Liver (tissue), 9 donors: Measurements from ENCODE around the gene HAPLN1. TPM values are rescaled to one million over a fixed set of nuclear protein-coding genes. Genes with fewer than 3 reads are reported as not detected.
"Not testable (repeated sequence)": the region's sequence is repeated elsewhere in the genome, so short reads cannot be mapped to it uniquely, and the experiment has no call there.

Experiments
- DNase-seq: peaks from one replicate; pipeline ENCODE4 v3.0.0-alpha.2; 2017; ENCODE audit warnings: low spot score
- H3K27ac ChIP-seq, 2 donors: one replicate each; pipeline ENCODE4 v1.7.0; 2013; ENCODE audit warnings: inconsistent platforms in 2 of 2, low read length in 2 of 2, control low read depth in 1 of 2, low read depth in 1 of 2, mild to moderate bottlenecking in 1 of 2
- H3K27me3 ChIP-seq, 4 donors: one replicate each; pipeline versions ENCODE4 v1.6.1 to v1.7.0; 2013; ENCODE audit warnings: low read length in 3 of 4, inconsistent platforms in 1 of 4, mild to moderate bottlenecking in 1 of 4, moderate library complexity in 1 of 4; ENCODE audit not compliant: control insufficient read depth in 4 of 4, insufficient read depth in 4 of 4
- H3K36me3 ChIP-seq, 4 donors: one replicate each; pipeline versions ENCODE4 v1.6.1 to v1.7.0; 2013; ENCODE audit warnings: low read length in 3 of 4, mild to moderate bottlenecking in 3 of 4, low read depth in 1 of 4, moderate library complexity in 1 of 4; ENCODE audit not compliant: control insufficient read depth in 4 of 4, insufficient read depth in 3 of 4
- H3K4me1 ChIP-seq, 4 donors: one replicate each; pipeline versions ENCODE4 v1.6.1 to v1.7.0; 2013; ENCODE audit warnings: low read length in 3 of 4, mild to moderate bottlenecking in 3 of 4, moderate library complexity in 1 of 4; ENCODE audit not compliant: control insufficient read depth in 4 of 4, insufficient read depth in 4 of 4
- H3K4me3 ChIP-seq, 3 donors: one replicate each; pipeline versions ENCODE4 v1.6.1 to v1.7.0; 2013; ENCODE audit warnings: low read length in 3 of 3, control low read depth in 1 of 3, low read depth in 1 of 3, mild to moderate bottlenecking in 1 of 3
- H3K9ac ChIP-seq, 2 donors: one replicate each; pipeline ENCODE4 v1.7.0; 2013; ENCODE audit warnings: low read length in 2 of 2, mild to moderate bottlenecking in 2 of 2, moderate library complexity in 2 of 2, control low read depth in 1 of 2, low read depth in 1 of 2
- H3K9me3 ChIP-seq, 4 donors: one replicate each; pipeline versions ENCODE4 v1.6.1 to v1.7.0; 2013; ENCODE audit warnings: low read length in 3 of 4; ENCODE audit not compliant: control insufficient read depth in 4 of 4
- ATF3 ChIP-seq: IDR thresholded peaks from 2 replicates; pipeline ENCODE4 v1.6.1; 2016; ENCODE audit warnings: antibody characterized with exemption
- CTCF ChIP-seq: fragments of 150-350 bp; IDR thresholded peaks from 2 replicates; pipeline ENCODE4 v1.5.1; 2017; ENCODE audit warnings: improper control_type of control experiment, low read depth, low read length; ENCODE audit not compliant: missing input control
- EGR1 ChIP-seq, 2 donors: IDR thresholded peaks; 2 replicates each; pipeline ENCODE4 v1.6.1; 2016 to 2018; ENCODE audit warnings: antibody characterized with exemption in 2 of 2, low read depth in 2 of 2
- FOXA2 ChIP-seq: IDR thresholded peaks from 2 replicates; pipeline ENCODE4 v1.6.1; 2016; ENCODE audit warnings: antibody characterized with exemption
- HNF4G ChIP-seq: IDR thresholded peaks from 2 replicates; pipeline ENCODE4 v1.6.1; 2016; ENCODE audit warnings: antibody characterized with exemption
- JUND ChIP-seq, 2 donors: IDR thresholded peaks; 2 replicates each; pipeline ENCODE4 v1.6.1; 2016; ENCODE audit warnings: antibody characterized with exemption in 2 of 2
- MAX ChIP-seq: IDR thresholded peaks from 2 replicates; pipeline ENCODE4 v1.6.1; 2016; ENCODE audit warnings: antibody characterized with exemption
- NR2F2 ChIP-seq: IDR thresholded peaks from 2 replicates; pipeline ENCODE4 v1.6.1; 2016; ENCODE audit warnings: antibody characterized with exemption
- RXRA ChIP-seq, 2 donors: IDR thresholded peaks; 2 replicates each; pipeline ENCODE4 v1.6.1; 2017 to 2018; ENCODE audit warnings: antibody characterized with exemption in 2 of 2, mild to moderate bottlenecking in 1 of 2
- SP1 ChIP-seq: IDR thresholded peaks from 2 replicates; pipeline ENCODE4 v1.6.1; 2018; ENCODE audit warnings: antibody characterized with exemption, mild to moderate bottlenecking
- TAF1 ChIP-seq: conservative IDR thresholded peaks from 2 replicates; pipeline ENCODE4 v1.6.1; 2016; ENCODE audit warnings: antibody characterized with exemption, mild to moderate bottlenecking
- WGBS: extraction: QIAGEN DNeasy Blood & Tissue Kit; methylation state at CpG from one replicate; pipeline ENCODE4 v1.1.7; 2013; 5-methylcytosine and 5-hydroxymethylcytosine counted together
- polyA plus RNA-seq, 2 donors: library from polyadenylated mRNA; stranded (reverse) in 1 of 2; unstranded in 1 of 2; fragments of 200-250 nt in 1 of 2; fragments of >200 nt in 1 of 2; fragmentation: Nextera tagmentation in 1 of 2; extraction: Ambion mirVana in 1 of 2; gene quantifications; one replicate each; pipeline versions ENCODE4 v1.2.1 to v1.2.3, GENCODE V29; 2013 to 2015
- total RNA-seq, 2 donors: library from RNA; depleted of rRNA; stranded (reverse); fragments of >200 nt; gene quantifications; one replicate each; pipeline ENCODE4 v1.2.3, GENCODE V29; 2014
- donor health status: healthy.
- donor health status: healthy.
- donor health status: healthy.
- donor health status: healthy.
- donor health status: healthy.

HAPLN1 gene
- total and polyA plus RNA-seq, 4 donors, result 0.07 to 1.3 TPM; not detected in 2

GRCh38 chr5:83741571-83741970 lies 20.9 kb upstream of the HAPLN1 start:
- TF ChIP-seq FOXA2 (no peak), MAX (no peak), TAF1 (no peak), NR2F2 (no peak), HNF4G (no peak), CTCF (no peak)

GRCh38 chr5:83740741-83741140 lies 20.1 kb upstream of the HAPLN1 start:
- TF ChIP-seq EGR1 (IDR thresholded peaks at IDR 0.05; ENCODE audit: low read depth in 2 of 2) (no peak), TAF1 (no peak), HNF4G (no peak), ATF3 (no peak), SP1 (no peak), RXRA (IDR thresholded peaks at IDR 0.05) (no peak), MAX (no peak), JUND (IDR thresholded peaks at IDR 0.05) (no peak)
- Histone ChIP-seq H3K9ac (no peak overlapping the region), H3K27me3 (peaks cover 0 to 2% (median 0%) of the 10 kb centered on the region in 4 donors), H3K4me1 (peaks cover 0 to 7% (median 0%) of the 10 kb centered on the region in 4 donors), H3K4me3 (no peak overlapping the region), H3K9me3 (no peaks in the 10 kb centered on the region), H3K36me3 (no peaks in the 10 kb centered on the region), H3K27ac (no peak overlapping the region)
- DNase-seq, result no peak
- 86% methylated on average over 2 of the region's 2 CpGs for WGBS

More at GRCh38 chr5:83741571-83741970, 20.9 kb upstream of the HAPLN1 start:
- WGBS, result 93% methylated on average over 3 of the region's 3 CpGs
- no peak for DNase-seq
- no peak overlapping the region for H3K4me3 ChIP-seq
- H3K9me3 ChIP-seq, result no peaks in the 10 kb centered on the region
- H3K27ac ChIP-seq, result no peak overlapping the region
- peaks cover 0 to 7% (median 0%) of the 10 kb centered on the region in 4 donors for H3K4me1 ChIP-seq
- no peak overlapping the region for H3K9ac ChIP-seq
- H3K36me3 ChIP-seq, result no peaks in the 10 kb centered on the region
- peaks cover 0 to 2% (median 0%) of the 10 kb centered on the region in 4 donors for H3K27me3 ChIP-seq

- H3K4me1 ChIP-seq, H3K9ac ChIP-seq, DNase-seq, H3K9me3 ChIP-seq, H3K36me3 ChIP-seq, H3K27me3 ChIP-seq, H3K4me3 ChIP-seq, H3K27ac ChIP-seq: not testable (repeated sequence)
- WGBS, result 92% methylated on average over 2 of the region's 2 CpGs
Observed at GRCh38 chr5:83736169-83736568, 15.5 kb upstream of the HAPLN1 start.

GRCh38 chr5:83735058-83735457 lies 14.4 kb upstream of the HAPLN1 start:
- not testable (repeated sequence) for H3K27ac ChIP-seq, H3K4me3 ChIP-seq, H3K4me1 ChIP-seq, DNase-seq, H3K9me3 ChIP-seq, H3K9ac ChIP-seq, H3K27me3 ChIP-seq, H3K36me3 ChIP-seq
